HS-27A (cell line): Measurements from ENCODE around the gene TMEM135.
A peak's percentile ranks its signal among the peaks of the same experiment; 100 is the strongest.

Experiments used
- DNase-seq: peaks from one replicate; pipeline ENCODE4 v3.0.0-alpha.2; 2012; ENCODE audit warnings: low read depth, missing footprints

Gene TMEM135

GRCh38 chr11:87307101-87307500 is 269.4 kb downstream of the TMEM135 start:
- no peak for DNase-seq

- DNase-seq, result no peak
These were observed 277.5 kb downstream of the TMEM135 start for GRCh38 chr11:87315229-87315628.

GRCh38 chr11:87316491-87316890 is 278.8 kb downstream of the TMEM135 start:
- DNase-seq, result no peak

GRCh38 chr11:87317441-87317840 is 279.7 kb downstream of the TMEM135 start:
- DNase-seq, result no peak

GRCh38 chr11:87320123-87320522 is 282.4 kb downstream of the TMEM135 start:
- no peak for DNase-seq

- DNase-seq, result no peak
These were observed 284.8 kb downstream of the TMEM135 start for GRCh38 chr11:87322568-87322967.

GRCh38 chr11:87323899-87324298 is 286.2 kb downstream of the TMEM135 start:
- no peak for DNase-seq

GRCh38 chr11:87324817-87325489 is 287.2 kb downstream of the TMEM135 start:
- no peak for DNase-seq

GRCh38 chr11:87325490-87325872 is 287.7 kb downstream of the TMEM135 start:
- DNase-seq, result no peak

GRCh38 chr11:87326594-87326993 is 288.9 kb downstream of the TMEM135 start:
- no peak for DNase-seq

GRCh38 chr11:87329172-87329571 is 291.4 kb downstream of the TMEM135 start:
- no peak for DNase-seq

- no peak for DNase-seq
These were observed 292.5 kb downstream of the TMEM135 start for GRCh38 chr11:87330187-87330601.

- DNase-seq, result no peak
These were observed 293.5 kb downstream of the TMEM135 start for GRCh38 chr11:87331273-87331672.

- no peak for DNase-seq
These were observed 300.4 kb downstream of the TMEM135 start for GRCh38 chr11:87338046-87338639.

GRCh38 chr11:87339416-87339815 is 301.7 kb downstream of the TMEM135 start:
- DNase-seq, result no peak

- no peak for DNase-seq
These were observed 309.7 kb downstream of the TMEM135 start for GRCh38 chr11:87347441-87347840.

GRCh38 chr11:87347854-87348253 is 310.1 kb downstream of the TMEM135 start:
- DNase-seq, result no peak

GRCh38 chr11:87351676-87352075 is 313.9 kb downstream of the TMEM135 start:
- no peak for DNase-seq

GRCh38 chr11:87352759-87353707 is 315.3 kb downstream of the TMEM135 start:
- peak; percentile 86 for DNase-seq

- DNase-seq, result no peak
These were observed 316.1 kb downstream of the TMEM135 start for GRCh38 chr11:87353771-87354345.

- no peak for DNase-seq
These were observed 317.9 kb downstream of the TMEM135 start for GRCh38 chr11:87355596-87355995.

GRCh38 chr11:87356428-87356827 is 318.7 kb downstream of the TMEM135 start:
- no peak for DNase-seq
